ENCODE results near the gene MYADML2. TPM values are rescaled to one million over a fixed set of nuclear protein-coding genes. Genes with fewer than 3 reads are reported as not detected.
A peak's percentile ranks its signal among the peaks of the same experiment; 100 is the strongest.

Gene MYADML2
- total RNA-seq, 1 donor, result not detected

- no peak for DNase-seq (ENCODE audit: low read depth in 2 of 3, low spot score in 2 of 3)
Observed at GRCh38 chr17:81940538-81941483, 6.2 kb downstream of the MYADML2 start.

- no peak for DNase-seq (ENCODE audit: low read depth in 2 of 3, low spot score in 2 of 3)
Observed at GRCh38 chr17:81939881-81940385, 7.1 kb downstream of the MYADML2 start.

GRCh38 chr17:81939218-81939617 is 7.8 kb downstream of the MYADML2 start:
- DNase-seq (ENCODE audit: low read depth in 2 of 3, low spot score in 2 of 3), result no peak

- no peak for DNase-seq (ENCODE audit: low read depth in 2 of 3, low spot score in 2 of 3)
Observed at GRCh38 chr17:81935709-81936084, 11.3 kb downstream of the MYADML2 start.

GRCh38 chr17:81934850-81935708 is 12.0 kb downstream of the MYADML2 start:
- DNase-seq (ENCODE audit: low read depth in 2 of 3, low spot score in 2 of 3), result no peak

- no peak for DNase-seq (ENCODE audit: low read depth in 2 of 3, low spot score in 2 of 3)
Observed at GRCh38 chr17:81934098-81934757, 12.8 kb downstream of the MYADML2 start.

GRCh38 chr17:81933178-81933699 is 13.8 kb downstream of the MYADML2 start:
- DNase-seq (ENCODE audit: low read depth in 2 of 3, low spot score in 2 of 3), result no peak

GRCh38 chr17:81932333-81932983 is 14.6 kb downstream of the MYADML2 start:
- no peak for DNase-seq (ENCODE audit: low read depth in 2 of 3, low spot score in 2 of 3)

- DNase-seq (ENCODE audit: low read depth in 2 of 3, low spot score in 2 of 3), result no peak
Observed at GRCh38 chr17:81931557-81932332, 15.3 kb downstream of the MYADML2 start.

- DNase-seq (ENCODE audit: low read depth in 2 of 3, low spot score in 2 of 3), result no peak
Observed at GRCh38 chr17:81931189-81931556, 15.9 kb downstream of the MYADML2 start.

GRCh38 chr17:81930142-81931125 is 16.6 kb downstream of the MYADML2 start:
- peak in 2 of 3 donors; percentile 43 to 47 for DNase-seq (ENCODE audit: low read depth in 2 of 3, low spot score in 2 of 3)

- DNase-seq (ENCODE audit: low read depth in 2 of 3, low spot score in 2 of 3), result no peak
Observed at GRCh38 chr17:81929253-81930141, 17.5 kb downstream of the MYADML2 start.

GRCh38 chr17:81928544-81929252 is 18.3 kb downstream of the MYADML2 start:
- no peak for DNase-seq (ENCODE audit: low read depth in 2 of 3, low spot score in 2 of 3)

- DNase-seq (ENCODE audit: low read depth in 2 of 3, low spot score in 2 of 3), result peak; percentile 90 to 96 (median 93)
Observed at GRCh38 chr17:81927653-81928543, 19.1 kb downstream of the MYADML2 start, which contains the start of gene MAFG. Gene MAFG (minus strand): TSS chr17:81927735. CDS start chr17:81923185, 4,550 bp downstream.

- no peak for DNase-seq (ENCODE audit: low read depth in 2 of 3, low spot score in 2 of 3)
Observed at GRCh38 chr17:81927152-81927652, 19.8 kb downstream of the MYADML2 start.

Data from hematopoietic multipotent progenitor cell (in vitro differentiated cells).